Hepatocyte (in vitro differentiated cells): Measurements from ENCODE around the gene AMH. TPM values are rescaled to one million over a fixed set of nuclear protein-coding genes. Genes with fewer than 3 reads are reported as not detected.

ENCODE experiments used
- DNase-seq: peaks from one replicate; pipeline ENCODE4 v3.0.0-alpha.2; 2016; ENCODE audit warnings: low spot score
- H2AFZ ChIP-seq: fragments of 200-600 bp; sonication (generic); 2 replicates; pipeline ENCODE4 v1.6.0; 2016; ENCODE audit warnings: antibody characterized with exemption, mild to moderate bottlenecking
- H3K27ac ChIP-seq: fragments of 200-600 bp; sonication (generic); 2 replicates; pipeline ENCODE4 v1.5.1; 2016; ENCODE audit warnings: mild to moderate bottlenecking
- H3K27me3 ChIP-seq: fragments of 200-600 bp; sonication (generic); 2 replicates; pipeline ENCODE4 v1.6.1; 2016
- H3K36me3 ChIP-seq: fragments of 200-600 bp; sonication (generic); replicated peaks from 2 replicates; pipeline ENCODE4 v1.5.1; 2016; ENCODE audit warnings: low read depth; ENCODE audit not compliant: insufficient read depth
- H3K4me1 ChIP-seq: fragments of 200-600 bp; sonication (generic); 2 replicates; pipeline ENCODE4 v1.5.1; 2016; ENCODE audit warnings: mild to moderate bottlenecking, moderate library complexity; ENCODE audit not compliant: insufficient read depth
- H3K4me2 ChIP-seq: fragments of 200-600 bp; sonication (generic); 2 replicates; pipeline ENCODE4 v1.6.0; 2016
- H3K4me3 ChIP-seq: fragments of 200-600 bp; sonication (generic); 2 replicates; pipeline ENCODE4 v1.5.1; 2016; ENCODE audit warnings: mild to moderate bottlenecking
- H3K79me2 ChIP-seq: fragments of 200-600 bp; sonication (generic); 2 replicates; pipeline ENCODE4 v1.6.0; 2017; ENCODE audit warnings: mild to moderate bottlenecking
- H3K9me2 ChIP-seq: fragments of 200-600 bp; sonication (generic); replicated peaks from 2 replicates; pipeline ENCODE4 v1.6.0; 2017; ENCODE audit warnings: mild to moderate bottlenecking; ENCODE audit not compliant: insufficient read depth
- H3K9me3 ChIP-seq: fragments of 200-600 bp; sonication (generic); 2 replicates; pipeline ENCODE4 v1.5.1; 2016; ENCODE audit warnings: low read depth, mild to moderate bottlenecking
- H4K20me1 ChIP-seq: fragments of 200-600 bp; sonication (generic); 2 replicates; pipeline ENCODE4 v1.6.0; 2016; ENCODE audit warnings: mild to moderate bottlenecking; ENCODE audit not compliant: insufficient read depth, poor library complexity, severe bottlenecking
- CTCF ChIP-seq: fragments of 200-600 bp; sonication (generic); IDR thresholded peaks from 2 replicates; pipeline ENCODE4 v1.5.1; 2016; ENCODE audit warnings: antibody characterized with exemption, mild to moderate bottlenecking; ENCODE audit not compliant: poor library complexity
- EZH2 ChIP-seq: fragments of 200-600 bp; sonication (generic); IDR thresholded peaks from 2 replicates; pipeline ENCODE4 v1.6.1; 2016; ENCODE audit warnings: antibody characterized with exemption, mild to moderate bottlenecking, borderline replicate concordance
- EZH2phosphoT487 ChIP-seq: fragments of 200-600 bp; sonication (generic); IDR thresholded peaks from one replicate; pipeline ENCODE4 v1.6.1; 2018; ENCODE audit warnings: antibody characterized with exemption, mild to moderate bottlenecking, low read depth, moderate library complexity; ENCODE audit not compliant: unreplicated experiment, severe bottlenecking
- WGBS: methylation state at CpG from one replicate; pipeline ENCODE4 v1.1.6; 2016; ENCODE audit warnings: low lambda C conversion rate; ENCODE audit errors: missing lambda C conversion rate; 5-methylcytosine and 5-hydroxymethylcytosine counted together
- polyA plus RNA-seq: library from polyadenylated mRNA; unstranded; fragments of >200 nt; fragmentation: Nextera tagmentation; extraction: Ambion mirVana; gene quantifications from 2 replicates; pipeline ENCODE4 v1.2.1, GENCODE V29; 2016
- total RNA-seq: library from RNA; depleted of rRNA; stranded (reverse); fragments of >200 nt; gene quantifications from 2 replicates; pipeline ENCODE4 v1.2.3, GENCODE V29; 2014

AMH gene
- total and polyA plus RNA-seq, 2 experiments from 2014 or later = 8.2 to 20.9 TPM

GRCh38 chr19:2201473-2202148 is 47.5 kb upstream of the AMH start:
- peaks cover 9% of the 10 kb centered on the region for H4K20me1 ChIP-seq
- H3K4me3 ChIP-seq = no peak overlapping the region
- no peak overlapping the region for H3K27ac ChIP-seq
- no peak for TF ChIP-seq EZH2phosphoT487
- no peak for TF ChIP-seq EZH2
- TF ChIP-seq CTCF = no peak
- H3K4me2 ChIP-seq = no peak overlapping the region
- DNase-seq = no peak
- H3K79me2 ChIP-seq = peaks cover 21% of the 10 kb centered on the region
- H3K4me1 ChIP-seq = no peaks in the 10 kb centered on the region
- no peaks in the 10 kb centered on the region for H3K9me2 ChIP-seq
- 96% methylated on average over 20 of the region's 21 CpGs for WGBS
- H3K27me3 ChIP-seq = no peaks in the 10 kb centered on the region
- no peaks in the 10 kb centered on the region for H3K9me3 ChIP-seq
- H3K36me3 ChIP-seq = no peaks in the 10 kb centered on the region
- H2AFZ ChIP-seq = no peak overlapping the region

DNA sequence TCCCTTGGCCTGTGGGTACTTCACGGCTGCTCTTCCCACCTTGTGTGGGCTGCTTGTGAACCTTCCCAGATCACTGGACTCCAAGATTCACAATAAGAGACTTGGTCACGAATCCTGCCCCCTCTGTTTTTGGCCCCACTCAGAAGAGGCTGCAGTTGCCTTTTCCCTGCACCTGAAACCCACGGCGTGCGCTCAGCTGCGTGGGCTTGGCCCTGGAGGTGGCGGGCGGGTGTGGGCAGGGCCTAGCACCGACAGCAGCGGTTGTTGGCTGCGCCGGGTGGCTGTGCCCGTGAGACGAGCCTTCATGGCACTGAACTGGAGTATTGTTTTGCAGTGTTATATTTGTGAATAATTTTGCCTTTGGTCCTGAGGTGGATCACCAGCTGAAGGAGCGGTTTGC is 46.8 kb upstream of the AMH start:
- Histone ChIP-seq H3K27ac (no peak overlapping the region), H3K9me2 (no peaks in the 10 kb centered on the region), H3K4me2 (no peak overlapping the region), H3K79me2 (peaks cover 14% of the 10 kb centered on the region), H3K9me3 (no peaks in the 10 kb centered on the region), H4K20me1 (peaks cover 9% of the 10 kb centered on the region), H3K27me3 (no peaks in the 10 kb centered on the region), H3K4me3 (no peak overlapping the region), H3K36me3 (no peaks in the 10 kb centered on the region), H3K4me1 (no peaks in the 10 kb centered on the region), H2AFZ (no peak overlapping the region)
- TF ChIP-seq EZH2 (no peak), EZH2phosphoT487 (no peak), CTCF (no peak)
- 96% methylated on average over 15 of the region's 15 CpGs for WGBS
- no peak for DNase-seq

DNA sequence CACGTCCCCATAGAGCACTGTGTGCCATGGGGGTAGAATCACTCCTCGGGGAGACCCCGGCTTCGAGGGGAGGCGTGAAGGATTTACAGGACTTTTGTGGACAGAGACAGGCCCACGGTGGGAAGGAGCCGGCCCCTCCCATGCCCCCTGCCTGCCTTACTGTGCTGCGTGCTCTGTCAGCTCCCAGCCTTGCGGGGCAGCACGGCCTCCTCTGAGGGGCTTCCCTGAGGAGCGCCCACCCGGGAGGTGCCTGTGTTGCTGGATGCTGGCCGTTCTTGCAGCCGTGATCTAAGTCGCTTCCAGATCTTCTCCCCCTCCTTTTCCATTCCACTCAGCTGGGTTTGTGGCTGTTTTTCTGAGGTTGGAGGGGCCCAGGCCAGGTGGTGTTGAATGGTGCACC is 42.1 kb upstream of the AMH start:
- no peak overlapping the region for H2AFZ ChIP-seq
- no peaks in the 10 kb centered on the region for H4K20me1 ChIP-seq
- no peak overlapping the region for H3K27ac ChIP-seq
- no peak overlapping the region for H3K4me3 ChIP-seq
- TF ChIP-seq EZH2 (no peak), CTCF (no peak)
- peaks cover 7% of the 10 kb centered on the region for H3K4me1 ChIP-seq
- 95% methylated on average over 15 of the region's 15 CpGs for WGBS
- DNase-seq = no peak
- no peaks in the 10 kb centered on the region for H3K36me3 ChIP-seq
- H3K9me3 ChIP-seq = no peaks in the 10 kb centered on the region
- H3K27me3 ChIP-seq = no peaks in the 10 kb centered on the region
- no peaks in the 10 kb centered on the region for H3K79me2 ChIP-seq
- no peaks in the 10 kb centered on the region for H3K9me2 ChIP-seq
- H3K4me2 ChIP-seq = no peak overlapping the region
